ENCODE data around the gene SLC35E3.

SLC35E3 gene

GRCh38 chr12:68761442-68761812 is 15.5 kb downstream of the SLC35E3 start:
- H3K27ac ChIP-seq, result no peak overlapping the region
- TF ChIP-seq ZFX (IDR thresholded peaks at IDR 0.05), result no peak
- TF ChIP-seq CTCF (conservative IDR thresholded peaks at IDR 0.05), result no peak

GRCh38 chr12:68761901-68762630 is 16.1 kb downstream of the SLC35E3 start:
- TF ChIP-seq CTCF (conservative IDR thresholded peaks at IDR 0.05) (no peak), ZFX (IDR thresholded peaks at IDR 0.05) (no peak)
- no peak overlapping the region for H3K27ac ChIP-seq

- H3K27ac ChIP-seq, result no peak overlapping the region
- TF ChIP-seq CTCF (conservative IDR thresholded peaks at IDR 0.05) (no peak), ZFX (IDR thresholded peaks at IDR 0.05) (no peak)
Observed at GRCh38 chr12:68762691-68763090, 16.7 kb downstream of the SLC35E3 start.

GRCh38 chr12:68765696-68766095 is 19.7 kb downstream of the SLC35E3 start:
- TF ChIP-seq ZFX (IDR thresholded peaks at IDR 0.05), result no peak
- TF ChIP-seq CTCF (conservative IDR thresholded peaks at IDR 0.05), result no peak
- no peak overlapping the region for H3K27ac ChIP-seq

- TF ChIP-seq ZFX (IDR thresholded peaks at IDR 0.05) (no peak), CTCF (conservative IDR thresholded peaks at IDR 0.05) (no peak)
- no peak overlapping the region for H3K27ac ChIP-seq
Observed at GRCh38 chr12:68766646-68767045, 20.7 kb downstream of the SLC35E3 start.

- no peak overlapping the region for H3K27ac ChIP-seq
- no peak for TF ChIP-seq ZFX (IDR thresholded peaks at IDR 0.05)
Observed at GRCh38 chr12:68767191-68767590, 21.2 kb downstream of the SLC35E3 start.

- no peak for TF ChIP-seq ZFX (IDR thresholded peaks at IDR 0.05)
- TF ChIP-seq CTCF (conservative IDR thresholded peaks at IDR 0.05), result no peak
- H3K27ac ChIP-seq, result no peak overlapping the region
Observed at GRCh38 chr12:68768431-68768939, 22.5 kb downstream of the SLC35E3 start.

GRCh38 chr12:68769941-68770340 is 24.0 kb downstream of the SLC35E3 start:
- no peak overlapping the region for H3K27ac ChIP-seq
- TF ChIP-seq ZFX (IDR thresholded peaks at IDR 0.05) (no peak), CTCF (conservative IDR thresholded peaks at IDR 0.05) (no peak)
